GM23338 (cell line): ENCODE measurements around the gene CCDC197. TPM values are rescaled to one million over a fixed set of nuclear protein-coding genes. Genes with fewer than 3 reads are reported as not detected.

Source experiments
- ATAC-seq: fragments of 200-7000 bp; cut with Tn5 transposase; 3 replicates; pipeline ENCODE4 v1.9.1; 2020
- DNase-seq: peaks from one replicate; pipeline ENCODE4 v3.0.0-alpha.2; 2015; ENCODE audit warnings: low spot score
- H2AFZ ChIP-seq: fragments of 200-600 bp; sonication (generic); 2 replicates; pipeline ENCODE4 v1.8.0; 2016; ENCODE audit warnings: antibody characterized with exemption, mild to moderate bottlenecking, moderate library complexity
- H3F3A ChIP-seq: fragments of 200-600 bp; sonication (generic); replicated peaks from 2 replicates; pipeline ENCODE4 v1.8.0; 2017; ENCODE audit warnings: antibody characterized with exemption, mixed run types, low read depth
- H3K27ac ChIP-seq: fragments of 200-600 bp; sonication (generic); 2 replicates; pipeline ENCODE4 v1.6.1; 2016; ENCODE audit warnings: low read depth
- H3K27me3 ChIP-seq: fragments of 200-600 bp; sonication (generic); 2 replicates; pipeline ENCODE4 v1.8.0; 2016; ENCODE audit warnings: mild to moderate bottlenecking, mixed run types, moderate library complexity; ENCODE audit not compliant: insufficient read depth
- H3K36me3 ChIP-seq: fragments of 200-600 bp; sonication (generic); 2 replicates; pipeline ENCODE4 v1.8.0; 2016; ENCODE audit warnings: mild to moderate bottlenecking; ENCODE audit not compliant: insufficient read depth
- H3K4me1 ChIP-seq: fragments of 200-600 bp; sonication (generic); 2 replicates; pipeline ENCODE4 v1.8.0; 2016; ENCODE audit warnings: mild to moderate bottlenecking, moderate library complexity; ENCODE audit not compliant: insufficient read depth
- H3K4me2 ChIP-seq: fragments of 200-600 bp; sonication (generic); 2 replicates; pipeline ENCODE4 v1.7.1; 2017; ENCODE audit warnings: mixed run types
- H3K4me3 ChIP-seq: fragments of 200-600 bp; sonication (generic); 2 replicates; pipeline ENCODE4 v1.6.1; 2016; ENCODE audit warnings: mixed run types
- H3K79me2 ChIP-seq: fragments of 200-600 bp; sonication (generic); replicated peaks from 2 replicates; pipeline ENCODE4 v1.8.0; 2017; ENCODE audit warnings: mild to moderate bottlenecking; ENCODE audit not compliant: insufficient read depth
- H3K9me2 ChIP-seq: fragments of 200-600 bp; sonication (generic); 2 replicates; pipeline ENCODE4 v1.8.0; 2017; ENCODE audit not compliant: insufficient read depth
- H4K20me1 ChIP-seq: fragments of 200-600 bp; sonication (generic); replicated peaks from 2 replicates; pipeline ENCODE4 v1.8.0; 2017; ENCODE audit warnings: mild to moderate bottlenecking; ENCODE audit not compliant: insufficient read depth
- H3K27ac Mint-ChIP-seq: 2 replicates; pipeline ENCODE4 v1.8.0; 2020; ENCODE audit warnings: inconsistent platforms, mild to moderate bottlenecking, moderate library complexity, mixed read lengths
- H3K27me3 Mint-ChIP-seq: 3 replicates; pipeline ENCODE4 v1.8.0; 2022; ENCODE audit warnings: low read depth, mild to moderate bottlenecking, moderate library complexity, mixed read lengths, inconsistent platforms; ENCODE audit not compliant: insufficient read depth, poor library complexity
- H3K36me3 Mint-ChIP-seq: 3 replicates; pipeline ENCODE4 v1.8.0; 2021; ENCODE audit warnings: low read depth, mild to moderate bottlenecking, inconsistent platforms, moderate library complexity, mixed read lengths
- H3K4me1 Mint-ChIP-seq: 3 replicates; pipeline ENCODE4 v1.8.0; 2020; ENCODE audit warnings: mild to moderate bottlenecking, inconsistent platforms, mixed read lengths
- H3K4me3 Mint-ChIP-seq: 3 replicates; pipeline ENCODE4 v1.8.0; 2021; ENCODE audit warnings: moderate library complexity, mild to moderate bottlenecking, inconsistent platforms, mixed read lengths
- H3K9me3 Mint-ChIP-seq: 3 replicates; pipeline ENCODE4 v1.8.0; 2020; ENCODE audit warnings: moderate library complexity, mild to moderate bottlenecking, inconsistent platforms, mixed read lengths
- ETS1 ChIP-seq: IDR thresholded peaks from 2 replicates; pipeline ENCODE4 v1.6.1; 2016; ENCODE audit warnings: antibody characterized with exemption
- JUNB ChIP-seq: IDR thresholded peaks from one replicate; pipeline ENCODE4 v1.6.1; 2016; ENCODE audit warnings: antibody characterized with exemption; ENCODE audit not compliant: unreplicated experiment
- STAT1 ChIP-seq: IDR thresholded peaks from one replicate; pipeline ENCODE4 v1.6.1; 2016; ENCODE audit warnings: antibody characterized with exemption; ENCODE audit not compliant: unreplicated experiment
- ZNF114 ChIP-seq: fragments of 250-450 bp; sonication (Bioruptor Pico); IDR thresholded peaks from 2 replicates; pipeline ENCODE4 v1.5.0; 2020; ENCODE audit warnings: mild to moderate bottlenecking, moderate library complexity
- microRNA-seq: library from miRNA; unstranded; fragments of <30 nt; microRNA quantifications from one replicate; pipeline ENCODE4, GENCODE V29; 2017
- polyA plus RNA-seq: library from polyadenylated mRNA; unstranded; fragments of >200 nt; fragmentation: Nextera tagmentation; extraction: Ambion mirVana; gene quantifications from 2 replicates; pipeline ENCODE4 v1.2.1, GENCODE V29; 2016
- small RNA-seq: library from RNA; depleted of rRNA; stranded (forward); fragments of <200 nt; gene quantifications from one replicate; pipeline ENCODE3, GENCODE V24; 2014; ENCODE audit warnings: low replicate concordance
- total RNA-seq: library from RNA; depleted of rRNA; stranded (reverse); fragments of >200 nt; shearing (Covaris generic); gene quantifications from 2 replicates; pipeline ENCODE4 v1.2.3, GENCODE V29; 2014; rRNA removed

Gene CCDC197
- total and polyA plus RNA-seq, 2 experiments from 2014 or later = not detected

- no peak for TF ChIP-seq ETS1
- TF ChIP-seq STAT1 = no peak
- no peak for TF ChIP-seq ZNF114 (CRISPR knock-in tag)
- TF ChIP-seq JUNB = no peak
Measured at GRCh38 chr14:94056579-94057308, 59.6 kb downstream of the CCDC197 start (continued).

GRCh38 chr14:94058128-94058673 is 61.1 kb downstream of the CCDC197 start:
- H4K20me1 ChIP-seq = peaks cover 7% of the 10 kb centered on the region; the same call in 1 of the 2 replicates
- no peak for DNase-seq
- H3K36me3 ChIP-seq = peaks cover 26% of the 10 kb centered on the region

More at GRCh38 chr14:94058128-94058673, 61.1 kb downstream of the CCDC197 start:
- no peak overlapping the region for H3K27ac ChIP-seq
- Mint-ChIP-seq H3K9me3 (no peaks in the 10 kb centered on the region), H3K4me3 (no peak overlapping the region), H3K4me1 (peaks cover 11% of the 10 kb centered on the region), H3K36me3 (peaks cover 79% of the 10 kb centered on the region), H3K27me3 (peaks cover 2% of the 10 kb centered on the region), H3K27ac (no peak overlapping the region)
- no peak overlapping the region for H2AFZ ChIP-seq
- H3K4me3 ChIP-seq = no peak overlapping the region
- TF ChIP-seq STAT1 = no peak
- no peaks in the 10 kb centered on the region for H3K27me3 ChIP-seq
- peaks cover 7% of the 10 kb centered on the region; the same call in 1 of the 2 replicates for H3K4me1 ChIP-seq
- no peak for ATAC-seq
- H3K9me2 ChIP-seq = no peaks in the 10 kb centered on the region
- peaks cover 23% of the 10 kb centered on the region; the same call in 1 of the 2 replicates for H3K79me2 ChIP-seq
- H3F3A ChIP-seq = no peaks in the 10 kb centered on the region
- no peak overlapping the region for H3K4me2 ChIP-seq

Small RNAs within 50 kb of the gene (microRNA-seq; reads per million reads assigned to microRNA genes)
- gene MIR4506 = not detected

Small RNAs within 50 kb of the gene (small RNA-seq; reads per million reads assigned to genes)
- gene MIR4506 = not detected

Other genes with a start within 250 kb of the CCDC197 start
- gene PRIMA1, start 208.8 kb upstream of the CCDC197 start, total RNA-seq = 3.3 and 3.5 TPM in 2 replicates
- 1.2 and 2.1 TPM in 2 replicates for gene PRIMA1, start 208.8 kb upstream of the CCDC197 start, polyA plus RNA-seq
- gene FAM181A, start 70.0 kb upstream of the CCDC197 start, total RNA-seq = not detected in 2 replicates
- gene FAM181A, start 70.0 kb upstream of the CCDC197 start, polyA plus RNA-seq = not detected in 2 replicates
- 1.2 and 2.3 TPM in 2 replicates for gene ASB2, start 20.7 kb upstream of the CCDC197 start, total RNA-seq
- gene ASB2, start 20.7 kb upstream of the CCDC197 start, polyA plus RNA-seq = 1.5 and 1.7 TPM in 2 replicates
- gene OTUB2, start 29.0 kb downstream of the CCDC197 start, total RNA-seq = 4.1 and 4.4 TPM in 2 replicates
- 1.9 and 2.1 TPM in 2 replicates for gene OTUB2, start 29.0 kb downstream of the CCDC197 start, polyA plus RNA-seq
- gene DDX24, start 83.9 kb downstream of the CCDC197 start, total RNA-seq = 137 and 150 TPM in 2 replicates
- 263 and 265 TPM in 2 replicates for gene DDX24, start 83.9 kb downstream of the CCDC197 start, polyA plus RNA-seq
- gene IFI27L1, start 84.0 kb downstream of the CCDC197 start, total RNA-seq = 3.9 and 9.7 TPM in 2 replicates
- 28.6 and 30.8 TPM in 2 replicates for gene IFI27L1, start 84.0 kb downstream of the CCDC197 start, polyA plus RNA-seq
- 0.23 and 0.49 TPM in 2 replicates for gene IFI27, start 113.4 kb downstream of the CCDC197 start, total RNA-seq
- 1.2 and 1.6 TPM in 2 replicates for gene IFI27, start 113.4 kb downstream of the CCDC197 start, polyA plus RNA-seq
- 16.8 and 23.4 TPM in 2 replicates for gene IFI27L2, start 132.3 kb downstream of the CCDC197 start, total RNA-seq
- 38.5 and 49.9 TPM in 2 replicates for gene IFI27L2, start 132.3 kb downstream of the CCDC197 start, polyA plus RNA-seq
- 11.1 and 20.9 TPM in 2 replicates for gene PPP4R4, start 177.0 kb downstream of the CCDC197 start, total RNA-seq
- gene PPP4R4, start 177.0 kb downstream of the CCDC197 start, polyA plus RNA-seq = 2.5 and 3.0 TPM in 2 replicates